Tibial nerve (tissue), 4 donors: ENCODE data around the gene PRKAG2. TPM values are rescaled to one million over a fixed set of nuclear protein-coding genes. Genes with fewer than 3 reads are reported as not detected.

ENCODE experiments used
- DNase-seq, 2 donors: peaks; one replicate each; pipeline ENCODE4 v3.0.0-alpha.2; 2019; ENCODE audit warnings: low spot score in 2 of 2
- H3K27ac ChIP-seq, 4 donors: fragments of 200-600 bp; sonication (generic) in 3 of 4; one replicate each; pipeline ENCODE4 v1.5.1; 2017 to 2019; ENCODE audit warnings: mild to moderate bottlenecking in 1 of 4
- H3K27me3 ChIP-seq, 2 donors: fragments of 200-600 bp; sonication (generic) in 1 of 2; one replicate each; pipeline versions ENCODE4 v1.5.1 to v1.6.0; 2017 to 2019
- H3K36me3 ChIP-seq, 3 donors: fragments of 200-600 bp; sonication (generic); one replicate each; pipeline ENCODE4 v1.5.1; 2018 to 2019
- H3K4me1 ChIP-seq, 4 donors: fragments of 200-600 bp; sonication (generic) in 3 of 4; one replicate each; pipeline ENCODE4 v1.5.1; 2017 to 2019
- H3K4me3 ChIP-seq, 4 donors: fragments of 200-600 bp; sonication (generic) in 3 of 4; one replicate each; pipeline ENCODE4 v1.5.1; 2017 to 2019; ENCODE audit warnings: mild to moderate bottlenecking in 1 of 4, moderate library complexity in 1 of 4
- H3K9me3 ChIP-seq, 4 donors: fragments of 200-600 bp; sonication (generic) in 3 of 4; one replicate each; pipeline ENCODE4 v1.5.1; 2017 to 2019
- EP300 ChIP-seq, 2 donors: sonication (generic); formaldehyde crosslinking; IDR thresholded peaks; one replicate each; pipeline ENCODE4 v1.6.1; 2017; ENCODE audit warnings: antibody characterized with exemption in 2 of 2, mild to moderate bottlenecking in 1 of 2
- POLR2A ChIP-seq, 2 donors: fragments of 450-650 bp; IDR thresholded peaks; one replicate each; pipeline ENCODE4 v1.6.1; 2017; ENCODE audit warnings: antibody characterized with exemption in 2 of 2, mild to moderate bottlenecking in 2 of 2, moderate library complexity in 2 of 2
- WGBS, 2 donors: methylation state at CpG; one replicate each; pipeline ENCODE4 v1.1.5; 2018; 5-methylcytosine and 5-hydroxymethylcytosine counted together
- total RNA-seq, 4 donors: library from RNA; depleted of rRNA; stranded (reverse); fragments of >200 nt; gene quantifications; one replicate each; pipeline ENCODE4 v1.1.0, GENCODE V29; 2016
- TF ChIP-seq, protein P1 (sequence below), 5 experiments: fragments of 200-600 bp in 3 of 5; fragments of 450-650 bp in 2 of 5; sonication (generic) in 3 of 5; IDR thresholded peaks; one replicate each; pipeline ENCODE4 v1.5.1; 2016 to 2019; ENCODE audit warnings: antibody characterized with exemption in 5 of 5, mild to moderate bottlenecking in 3 of 5, moderate library complexity in 2 of 5

PRKAG2 gene
- total RNA-seq, 4 donors from 2014 or later = 24.5 to 82.6 (median 38.3) TPM

DNA sequence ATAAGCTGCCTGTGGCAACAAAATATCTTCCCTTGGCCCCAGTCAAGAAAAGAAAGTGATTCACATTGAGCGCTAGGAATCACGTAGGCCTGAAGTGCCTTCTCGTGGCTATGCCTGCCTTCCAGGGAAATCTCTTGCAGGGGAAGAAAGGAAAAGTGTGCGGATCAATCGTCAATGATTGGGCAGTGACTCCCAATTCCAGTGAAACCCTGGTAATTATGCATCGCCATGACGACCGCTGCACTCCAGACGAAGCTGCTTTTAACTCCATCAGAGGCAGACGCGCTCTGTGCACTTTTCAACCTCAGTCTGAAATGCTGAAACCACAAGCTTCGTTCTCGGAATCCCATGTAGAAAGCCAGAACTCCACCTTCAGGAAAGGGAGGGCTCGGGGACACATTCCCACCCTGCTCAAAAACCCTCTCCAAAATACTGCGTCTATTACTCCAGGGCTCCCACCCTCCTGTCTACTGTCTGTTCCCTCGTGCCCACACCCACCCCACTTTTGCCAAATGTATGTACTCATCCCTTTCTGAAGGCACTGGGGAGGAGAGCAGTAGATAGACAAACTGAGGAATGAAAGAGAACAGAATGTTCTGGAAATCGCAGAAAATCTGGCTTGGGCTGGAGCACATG, 24.2 kb upstream of the PRKAG2 start:
- peak in 1 of 2 donors; percentile 28 for DNase-seq
- Histone ChIP-seq H3K36me3 (no peaks in the 10 kb centered on the region), H3K4me1 (peaks cover 0 to 4% (median 0%) of the 10 kb centered on the region in 4 donors), H3K4me3 (no peak overlapping the region), H3K27ac (peak overlapping the region in 1 of 4 donors; percentile 30), H3K27me3 (peaks cover 0 to 34% of the 10 kb centered on the region in 2 donors), H3K9me3 (peaks cover 0 to 3% (median 0%) of the 10 kb centered on the region in 4 donors)
- WGBS, 2 donors = 45 to 52% methylated on average over 17 of the region's 17 CpGs
- TF ChIP-seq POLR2A (IDR thresholded peaks at IDR 0.05) = no peak
- TF ChIP-seq EP300 (IDR thresholded peaks at IDR 0.05) = no peak
- TF ChIP-seq, protein P1, sequence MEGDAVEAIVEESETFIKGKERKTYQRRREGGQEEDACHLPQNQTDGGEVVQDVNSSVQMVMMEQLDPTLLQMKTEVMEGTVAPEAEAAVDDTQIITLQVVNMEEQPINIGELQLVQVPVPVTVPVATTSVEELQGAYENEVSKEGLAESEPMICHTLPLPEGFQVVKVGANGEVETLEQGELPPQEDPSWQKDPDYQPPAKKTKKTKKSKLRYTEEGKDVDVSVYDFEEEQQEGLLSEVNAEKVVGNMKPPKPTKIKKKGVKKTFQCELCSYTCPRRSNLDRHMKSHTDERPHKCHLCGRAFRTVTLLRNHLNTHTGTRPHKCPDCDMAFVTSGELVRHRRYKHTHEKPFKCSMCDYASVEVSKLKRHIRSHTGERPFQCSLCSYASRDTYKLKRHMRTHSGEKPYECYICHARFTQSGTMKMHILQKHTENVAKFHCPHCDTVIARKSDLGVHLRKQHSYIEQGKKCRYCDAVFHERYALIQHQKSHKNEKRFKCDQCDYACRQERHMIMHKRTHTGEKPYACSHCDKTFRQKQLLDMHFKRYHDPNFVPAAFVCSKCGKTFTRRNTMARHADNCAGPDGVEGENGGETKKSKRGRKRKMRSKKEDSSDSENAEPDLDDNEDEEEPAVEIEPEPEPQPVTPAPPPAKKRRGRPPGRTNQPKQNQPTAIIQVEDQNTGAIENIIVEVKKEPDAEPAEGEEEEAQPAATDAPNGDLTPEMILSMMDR (IDR thresholded peaks at IDR 0.05) = no peak

DNA sequence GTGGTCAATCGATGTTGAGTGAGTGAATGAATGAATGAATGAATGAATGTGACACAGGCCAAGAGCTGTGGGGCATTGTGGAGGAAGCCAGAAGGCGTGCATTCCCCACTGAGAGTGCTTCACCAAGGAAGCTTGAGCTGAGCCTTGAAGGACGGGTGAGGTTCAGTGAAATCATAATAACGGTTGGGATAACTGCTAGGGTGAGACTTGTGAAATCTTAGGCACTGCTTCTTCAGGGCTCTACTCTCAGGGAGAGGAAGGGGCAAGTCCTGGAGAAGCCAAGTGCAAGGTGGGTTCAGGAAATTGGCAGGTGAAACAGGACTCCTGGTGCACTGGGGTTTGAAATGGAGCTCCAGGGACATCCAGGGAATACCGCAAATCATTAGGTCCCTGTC, 23.7 kb upstream of the PRKAG2 start:
- no peak for DNase-seq
- peak overlapping the region in 1 of 4 donors; percentile 30 for H3K27ac ChIP-seq
- 70 to 74% methylated on average over 5 of the region's 5 CpGs for WGBS, 2 donors

DNA sequence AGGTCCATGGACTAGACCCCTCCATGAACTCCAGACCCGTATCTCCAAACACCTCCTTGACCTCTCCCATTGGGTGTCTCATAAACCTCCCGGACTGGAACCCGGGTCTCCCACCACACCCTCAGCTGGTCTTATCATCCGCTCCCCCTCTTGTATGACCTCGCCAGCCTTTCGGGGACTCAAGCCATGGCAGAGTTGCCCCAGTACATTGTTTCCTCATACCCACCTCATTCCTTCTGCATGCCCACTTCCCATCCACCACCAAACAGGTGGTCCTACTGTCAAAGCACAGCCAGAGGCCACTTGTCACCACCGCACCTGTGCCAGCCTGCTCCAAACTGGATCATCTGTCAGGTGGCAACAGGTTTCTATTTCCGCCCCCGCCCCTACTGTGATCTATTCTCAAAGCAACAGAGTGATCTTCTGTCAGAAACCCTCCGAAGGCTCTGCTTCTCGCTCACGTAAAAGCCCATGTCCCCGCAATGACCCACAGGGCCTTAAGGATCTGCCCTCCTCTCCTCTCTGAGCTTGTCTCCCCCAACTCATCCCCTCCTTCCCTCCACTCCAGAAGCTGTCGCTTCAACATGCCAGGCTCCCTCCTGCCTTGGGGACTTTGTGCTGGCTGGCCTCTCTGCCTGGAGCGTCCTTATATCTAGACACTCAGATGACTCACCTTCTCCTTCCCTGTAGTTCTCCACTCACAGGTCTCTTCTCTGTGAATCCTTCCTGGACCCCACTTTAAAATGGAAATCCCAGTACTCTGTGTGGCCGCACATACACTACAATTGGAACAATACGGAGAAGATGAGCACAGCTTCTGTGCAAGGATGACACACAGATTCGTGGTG, 22.8 kb upstream of the PRKAG2 start:
- 90 to 93% methylated on average over 18 of the region's 18 CpGs for WGBS, 2 donors
- Histone ChIP-seq H3K9me3 (peaks cover 0 to 3% (median 0%) of the 10 kb centered on the region in 4 donors), H3K36me3 (no peaks in the 10 kb centered on the region), H3K4me1 (peaks cover 0 to 4% (median 0%) of the 10 kb centered on the region in 4 donors), H3K27ac (no peak overlapping the region), H3K27me3 (peaks cover 0 to 35% of the 10 kb centered on the region in 2 donors), H3K4me3 (no peak overlapping the region)
- TF ChIP-seq, protein P1 (IDR thresholded peaks at IDR 0.05) = no peak
- TF ChIP-seq EP300 (IDR thresholded peaks at IDR 0.05) (no peak), POLR2A (IDR thresholded peaks at IDR 0.05) (no peak)
- no peak for DNase-seq

More for the DNA sequence above, 23.7 kb upstream of the PRKAG2 start:
- Histone ChIP-seq H3K27me3 (peaks cover 0 to 35% of the 10 kb centered on the region in 2 donors), H3K36me3 (no peaks in the 10 kb centered on the region), H3K4me1 (peaks cover 0 to 4% (median 0%) of the 10 kb centered on the region in 4 donors), H3K9me3 (peaks cover 0 to 3% (median 0%) of the 10 kb centered on the region in 4 donors), H3K4me3 (no peak overlapping the region)
- TF ChIP-seq, protein P1 (IDR thresholded peaks at IDR 0.05) = no peak
- TF ChIP-seq EP300 (IDR thresholded peaks at IDR 0.05) (no peak), POLR2A (IDR thresholded peaks at IDR 0.05) (no peak)

DNA sequence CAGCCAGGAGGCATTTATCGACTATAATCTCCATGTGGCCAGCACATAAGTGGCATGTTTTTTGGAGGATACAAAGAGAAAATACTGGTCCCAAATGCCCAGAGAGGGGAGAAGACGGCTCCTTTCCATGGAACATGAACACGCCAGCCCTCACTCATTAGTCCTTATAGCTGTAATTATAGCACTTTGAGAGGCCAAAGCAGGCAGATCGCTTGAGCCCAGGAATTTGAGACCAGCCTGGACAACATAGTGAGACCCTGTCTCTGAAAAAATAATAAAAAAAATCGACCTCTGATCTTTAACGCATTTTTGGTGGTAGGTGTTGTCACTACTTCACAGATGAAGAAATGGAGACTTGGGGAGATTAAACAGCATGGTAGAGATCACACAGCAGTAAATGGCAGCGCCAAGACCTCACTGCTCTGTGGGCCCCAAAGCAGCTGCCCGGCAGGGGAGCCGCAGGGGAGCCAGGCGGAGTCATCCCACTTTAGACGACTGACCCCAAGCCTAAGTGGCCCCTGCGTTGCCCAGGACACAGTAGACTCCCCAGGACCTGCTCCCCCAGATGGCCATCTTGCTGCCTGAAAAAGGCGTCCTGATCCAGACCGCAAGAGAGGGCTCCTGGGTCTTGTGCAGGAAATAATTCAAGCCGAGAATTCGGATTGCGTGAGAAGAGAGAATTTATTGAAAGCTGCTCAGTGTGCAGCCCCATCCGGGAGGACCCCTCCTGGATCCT, 21.2 kb upstream of the PRKAG2 start:
- H3K27ac ChIP-seq = no peak overlapping the region
- H3K27me3 ChIP-seq = peaks cover 0 to 35% of the 10 kb centered on the region in 2 donors
- peaks cover 0 to 4% (median 0%) of the 10 kb centered on the region in 4 donors for H3K4me1 ChIP-seq
- no peak for DNase-seq
- 80 to 82% methylated on average over 18 of the region's 18 CpGs for WGBS, 2 donors
- TF ChIP-seq, protein P1 (IDR thresholded peaks at IDR 0.05) = no peak
- TF ChIP-seq POLR2A (IDR thresholded peaks at IDR 0.05) = no peak
- TF ChIP-seq EP300 (IDR thresholded peaks at IDR 0.05) = no peak
- no peak overlapping the region for H3K4me3 ChIP-seq
- H3K9me3 ChIP-seq = no peaks in the 10 kb centered on the region
- no peaks in the 10 kb centered on the region for H3K36me3 ChIP-seq
